CD14-positive monocyte (primary cell): ENCODE measurements around the gene FAM117A. TPM values are rescaled to one million over a fixed set of nuclear protein-coding genes. Genes with fewer than 3 reads are reported as not detected.

ENCODE experiments used
- DNase-seq, 3 donors: peaks; one replicate each; pipeline ENCODE4 v3.0.0-alpha.2; 2011 to 2022
- H2AFZ ChIP-seq: 2 replicates; pipeline ENCODE4 v1.6.0; 2012; ENCODE audit warnings: mild to moderate bottlenecking, low read depth, low read length, inconsistent platforms; ENCODE audit not compliant: insufficient read depth, poor library complexity, severe bottlenecking
- H3K27ac ChIP-seq, 2 donors: 1 replicate in 1 of 2; 2 replicates in 1 of 2; pipeline ENCODE4 v1.5.1; 2012 to 2013; ENCODE audit warnings: low read length in 2 of 2, control low read depth in 1 of 2, inconsistent platforms in 1 of 2, low read depth in 1 of 2, mild to moderate bottlenecking in 1 of 2
- H3K27me3 ChIP-seq, 2 donors: one replicate each; pipeline versions ENCODE4 v1.6.0 to v1.6.1; 2011 to 2013; ENCODE audit warnings: low read length in 2 of 2; ENCODE audit not compliant: control insufficient read depth in 2 of 2, insufficient read depth in 2 of 2
- H3K36me3 ChIP-seq, 2 donors: replicated peaks in 1 of 2; 1 replicate in 1 of 2; 2 replicates in 1 of 2; pipeline versions ENCODE4 v1.5.1 to v1.6.1; 2012 to 2013; ENCODE audit warnings: low read length in 2 of 2, control low read depth in 1 of 2, inconsistent platforms in 1 of 2, mild to moderate bottlenecking in 1 of 2; ENCODE audit not compliant: insufficient read depth in 2 of 2, control insufficient read depth in 1 of 2
- H3K4me1 ChIP-seq, 2 donors: 1 replicate in 1 of 2; 2 replicates in 1 of 2; pipeline versions ENCODE4 v1.5.1 to v1.6.1; 2012 to 2013; ENCODE audit warnings: low read length in 2 of 2, control low read depth in 1 of 2, inconsistent platforms in 1 of 2, mild to moderate bottlenecking in 1 of 2, moderate library complexity in 1 of 2; ENCODE audit not compliant: insufficient read depth in 2 of 2, control insufficient read depth in 1 of 2
- H3K4me2 ChIP-seq: replicated peaks from 2 replicates; pipeline ENCODE3; 2012; ENCODE audit warnings: low read length, moderate library complexity, mild to moderate bottlenecking; ENCODE audit not compliant: poor library complexity, severe bottlenecking; ENCODE audit errors: extremely low read depth
- H3K4me3 ChIP-seq, 3 experiments: fragments of 200-600 bp in 1 of 3; sonication (generic) in 1 of 3; replicated peaks in 1 of 3; 1 replicate in 2 of 3; 2 replicates in 1 of 3; pipeline ENCODE4 v1.5.1; 2011 to 2013; ENCODE audit warnings: low read length in 3 of 3, mild to moderate bottlenecking in 3 of 3, control low read depth in 2 of 3, low read depth in 2 of 3, inconsistent platforms in 1 of 3, moderate library complexity in 1 of 3
- H3K79me2 ChIP-seq: 2 replicates; pipeline ENCODE4 v1.6.0; 2012; ENCODE audit warnings: mild to moderate bottlenecking, control low read depth, inconsistent platforms, low read length, moderate library complexity; ENCODE audit not compliant: insufficient read depth
- H3K9ac ChIP-seq: 2 replicates; pipeline ENCODE4 v1.6.0; 2017; ENCODE audit warnings: low read length, mild to moderate bottlenecking; ENCODE audit not compliant: insufficient read depth, poor library complexity, severe bottlenecking
- H3K9me3 ChIP-seq, 2 donors: replicated peaks in 1 of 2; 1 replicate in 1 of 2; 2 replicates in 1 of 2; pipeline versions ENCODE4 v1.5.1 to v1.6.1; 2012 to 2013; ENCODE audit warnings: low read length in 2 of 2, control low read depth in 1 of 2; ENCODE audit not compliant: control insufficient read depth in 1 of 2, insufficient read depth in 1 of 2
- H4K20me1 ChIP-seq: 2 replicates; pipeline ENCODE4 v1.6.0; 2012; ENCODE audit warnings: mild to moderate bottlenecking, low read length, control low read depth, moderate library complexity; ENCODE audit not compliant: insufficient read depth
- H3K27ac Mint-ChIP-seq, 7 donors: one replicate each; pipeline ENCODE4 v1.8.0; 2020; ENCODE audit warnings: mild to moderate bottlenecking in 7 of 7, mixed read lengths in 7 of 7, moderate library complexity in 6 of 7, inconsistent platforms in 2 of 7
- H3K27me3 Mint-ChIP-seq, 3 donors: one replicate each; pipeline ENCODE4 v1.8.0; 2021 to 2022; ENCODE audit warnings: low read depth in 3 of 3, mild to moderate bottlenecking in 3 of 3, mixed read lengths in 3 of 3, moderate library complexity in 3 of 3, inconsistent platforms in 1 of 3
- H3K36me3 Mint-ChIP-seq, 2 donors: one replicate each; pipeline ENCODE4 v1.8.0; 2020; ENCODE audit warnings: mixed read lengths in 2 of 2, inconsistent platforms in 1 of 2, mild to moderate bottlenecking in 1 of 2
- H3K4me1 Mint-ChIP-seq: one replicate; pipeline ENCODE4 v1.8.0; 2020; ENCODE audit warnings: mild to moderate bottlenecking, mixed read lengths
- H3K4me3 Mint-ChIP-seq, 2 donors: one replicate each; pipeline ENCODE4 v1.8.0; 2020; ENCODE audit warnings: mild to moderate bottlenecking in 2 of 2, mixed read lengths in 2 of 2, moderate library complexity in 1 of 2
- H3K9me3 Mint-ChIP-seq, 7 donors: one replicate each; pipeline ENCODE4 v1.8.0; 2020 to 2022; ENCODE audit warnings: mixed read lengths in 7 of 7, mild to moderate bottlenecking in 6 of 7, moderate library complexity in 6 of 7, inconsistent platforms in 2 of 7
- CTCF ChIP-seq: fragments of 200-600 bp; IDR thresholded peaks from one replicate; pipeline ENCODE4 v1.8.0; 2022; ENCODE audit warnings: antibody characterized with exemption, mild to moderate bottlenecking
- WGBS: methylation state at CpG from one replicate; pipeline ENCODE4 v1.1.5; 2013; ENCODE audit warnings: missing lambda C conversion rate; ENCODE audit not compliant: insufficient coverage; 5-methylcytosine and 5-hydroxymethylcytosine counted together
- intact Hi-C, 2 donors: fragments of 100-400 bp; cut with micrococcal nuclease; formaldehyde crosslinking; loops; one replicate each; pipeline versions ENCODE4 v1.15.0 to v1.15.1; 2023
- polyA plus RNA-seq, 3 donors: library from polyadenylated mRNA; depleted of rRNA in 1 of 3; unstranded in 2 of 3; stranded (reverse) in 1 of 3; fragments of 300-500 nt in 2 of 3; fragments of >200 nt in 1 of 3; fragmentation: Illumina TruSeq in 2 of 3; gene quantifications; 1 replicate in 2 of 3; 2 replicates in 1 of 3; pipeline ENCODE4 v1.2.3, GENCODE V29; 2012 to 2021

Gene FAM117A
- polyA plus RNA-seq, 3 donors: 11.8 to 34.9 (median 17.9) TPM

GRCh38 chr17:49699966-49700575 lies 63.9 kb downstream of the FAM117A start:
- intact Hi-C loops: loop anchor here in 1 of 2 donors (10.0 kb wide), 1 partner anchor 85 kb away; no protein-coding TSS in a partner anchor
- Histone ChIP-seq H3K4me1 (peaks cover 15 to 17% of the 10 kb centered on the region in 2 donors), H2AFZ (no peak overlapping the region), H3K4me3 (no peak overlapping the region), H3K79me2 (no peaks in the 10 kb centered on the region), H4K20me1 (no peaks in the 10 kb centered on the region), H3K9me3 (no peaks in the 10 kb centered on the region), H3K27ac (no peak overlapping the region), H3K9ac (no peak overlapping the region), H3K27me3 (no peaks in the 10 kb centered on the region), H3K36me3 (peaks cover 51 to 60% of the 10 kb centered on the region in 2 donors), H3K4me2 (no peak overlapping the region)
- TF ChIP-seq CTCF: no peak
- 75% methylated on average over 5 of the region's 8 CpGs for WGBS
- Mint-ChIP-seq H3K27me3 (peaks cover 0 to 3% (median 2%) of the 10 kb centered on the region in 3 donors), H3K36me3 (peaks cover 56 to 59% of the 10 kb centered on the region in 2 donors), H3K4me1 (peaks cover 21% of the 10 kb centered on the region), H3K27ac (peak overlapping the region in 3 of 7 donors; percentile 32 to 77 (median 54)), H3K9me3 (no peaks in the 10 kb centered on the region), H3K4me3 (no peak overlapping the region)
- DNase-seq: no peak

DNA sequence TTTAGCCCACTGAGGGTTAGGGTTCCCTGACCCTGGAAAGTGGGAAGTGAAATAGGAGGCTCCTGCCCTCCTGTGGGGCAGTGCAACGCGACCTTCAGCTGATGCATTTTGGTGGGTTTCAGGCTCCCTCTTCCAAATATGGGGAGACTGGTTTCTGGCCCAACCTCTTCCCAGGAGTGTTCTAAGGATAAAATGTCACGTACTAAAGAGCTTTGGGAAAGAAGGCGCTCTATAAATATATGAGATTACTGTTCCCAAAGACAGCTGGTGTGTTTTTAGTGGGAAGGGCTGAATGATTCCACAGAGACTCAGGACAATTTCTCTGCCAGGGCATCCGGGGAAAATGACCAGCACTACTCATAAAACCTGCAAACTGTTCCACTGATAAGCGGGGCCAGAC lies 65.9 kb downstream of the FAM117A start:
- H3K27me3 ChIP-seq: no peaks in the 10 kb centered on the region
- H3K9me3 Mint-ChIP-seq: no peaks in the 10 kb centered on the region
- H3K36me3 ChIP-seq: peaks cover 30 to 39% of the 10 kb centered on the region in 2 donors
- no peaks in the 10 kb centered on the region for H3K9me3 ChIP-seq
- H2AFZ ChIP-seq: no peak overlapping the region
- intact Hi-C loops: loop anchor here in 1 of 2 donors (10.0 kb wide), 1 partner anchor 83 kb away; no protein-coding TSS in a partner anchor
- WGBS: 57% methylated on average over 2 of the region's 6 CpGs
- H3K4me1 Mint-ChIP-seq: peaks cover 23% of the 10 kb centered on the region
- TF ChIP-seq CTCF: no peak
- no peak for DNase-seq
- no peak overlapping the region for H3K4me3 Mint-ChIP-seq
- no peak overlapping the region for H3K27ac ChIP-seq
- H3K4me2 ChIP-seq: no peak overlapping the region
- peaks cover 37 to 39% of the 10 kb centered on the region in 2 donors for H3K36me3 Mint-ChIP-seq
- H3K79me2 ChIP-seq: no peaks in the 10 kb centered on the region
- no peak overlapping the region for H3K4me3 ChIP-seq
- peaks cover 15 to 18% of the 10 kb centered on the region in 2 donors for H3K4me1 ChIP-seq
- H3K27me3 Mint-ChIP-seq: peaks cover 0 to 5% (median 3%) of the 10 kb centered on the region in 3 donors
- no peak overlapping the region for H3K27ac Mint-ChIP-seq
- H4K20me1 ChIP-seq: no peaks in the 10 kb centered on the region
- no peak overlapping the region for H3K9ac ChIP-seq
